ENCODE data around the gene EFCAB6. TPM values are rescaled to one million over a fixed set of nuclear protein-coding genes. Genes with fewer than 3 reads are reported as not detected.

EFCAB6 gene
- total and polyA plus RNA-seq, 9 of the 15 experiments (the other 6 are each of a cell fraction or from before 2014, with no cell fraction given) = 0.06 TPM; not detected in 8

- TF ChIP-seq CHD7 (IDR thresholded peaks at IDR 0.05; ENCODE audit: low read depth, low read length) = no peak
- TF ChIP-seq, protein P1, sequence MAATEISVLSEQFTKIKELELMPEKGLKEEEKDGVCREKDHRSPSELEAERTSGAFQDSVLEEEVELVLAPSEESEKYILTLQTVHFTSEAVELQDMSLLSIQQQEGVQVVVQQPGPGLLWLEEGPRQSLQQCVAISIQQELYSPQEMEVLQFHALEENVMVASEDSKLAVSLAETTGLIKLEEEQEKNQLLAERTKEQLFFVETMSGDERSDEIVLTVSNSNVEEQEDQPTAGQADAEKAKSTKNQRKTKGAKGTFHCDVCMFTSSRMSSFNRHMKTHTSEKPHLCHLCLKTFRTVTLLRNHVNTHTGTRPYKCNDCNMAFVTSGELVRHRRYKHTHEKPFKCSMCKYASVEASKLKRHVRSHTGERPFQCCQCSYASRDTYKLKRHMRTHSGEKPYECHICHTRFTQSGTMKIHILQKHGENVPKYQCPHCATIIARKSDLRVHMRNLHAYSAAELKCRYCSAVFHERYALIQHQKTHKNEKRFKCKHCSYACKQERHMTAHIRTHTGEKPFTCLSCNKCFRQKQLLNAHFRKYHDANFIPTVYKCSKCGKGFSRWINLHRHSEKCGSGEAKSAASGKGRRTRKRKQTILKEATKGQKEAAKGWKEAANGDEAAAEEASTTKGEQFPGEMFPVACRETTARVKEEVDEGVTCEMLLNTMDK (IDR thresholded peaks at IDR 0.05; ENCODE audit: borderline replicate concordance, insufficient read depth, low read depth, low read length, poor library complexity, severe bottlenecking) = no peak
Measured at GRCh38 chr22:43714104-43714503, 98.0 kb downstream of the EFCAB6 start (continued).

Measured in K562 (cell line).